T-helper 2 cell treated with Interferon-gamma antibody and Interleukin-4, amounts not matched to agents 100 ng/mL and 5 ng/mL, for 36 hours (primary cell): ENCODE data around the gene HMOX2. TPM values are rescaled to one million over a fixed set of nuclear protein-coding genes. Genes with fewer than 3 reads are reported as not detected.

Source experiments
- intact Hi-C: fragments of 100-400 bp; cut with micrococcal nuclease; formaldehyde crosslinking; loops from one replicate; pipeline ENCODE4 v1.15.1; 2023
- total RNA-seq: library from RNA; stranded (reverse); gene quantifications from 2 replicates; pipeline ENCODE4 v1.2.3, GENCODE V29; 2022

HMOX2 gene, protein sequence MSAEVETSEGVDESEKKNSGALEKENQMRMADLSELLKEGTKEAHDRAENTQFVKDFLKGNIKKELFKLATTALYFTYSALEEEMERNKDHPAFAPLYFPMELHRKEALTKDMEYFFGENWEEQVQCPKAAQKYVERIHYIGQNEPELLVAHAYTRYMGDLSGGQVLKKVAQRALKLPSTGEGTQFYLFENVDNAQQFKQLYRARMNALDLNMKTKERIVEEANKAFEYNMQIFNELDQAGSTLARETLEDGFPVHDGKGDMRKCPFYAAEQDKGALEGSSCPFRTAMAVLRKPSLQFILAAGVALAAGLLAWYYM
- 77.5 and 79.6 TPM in 2 replicates for total RNA-seq

DNA sequence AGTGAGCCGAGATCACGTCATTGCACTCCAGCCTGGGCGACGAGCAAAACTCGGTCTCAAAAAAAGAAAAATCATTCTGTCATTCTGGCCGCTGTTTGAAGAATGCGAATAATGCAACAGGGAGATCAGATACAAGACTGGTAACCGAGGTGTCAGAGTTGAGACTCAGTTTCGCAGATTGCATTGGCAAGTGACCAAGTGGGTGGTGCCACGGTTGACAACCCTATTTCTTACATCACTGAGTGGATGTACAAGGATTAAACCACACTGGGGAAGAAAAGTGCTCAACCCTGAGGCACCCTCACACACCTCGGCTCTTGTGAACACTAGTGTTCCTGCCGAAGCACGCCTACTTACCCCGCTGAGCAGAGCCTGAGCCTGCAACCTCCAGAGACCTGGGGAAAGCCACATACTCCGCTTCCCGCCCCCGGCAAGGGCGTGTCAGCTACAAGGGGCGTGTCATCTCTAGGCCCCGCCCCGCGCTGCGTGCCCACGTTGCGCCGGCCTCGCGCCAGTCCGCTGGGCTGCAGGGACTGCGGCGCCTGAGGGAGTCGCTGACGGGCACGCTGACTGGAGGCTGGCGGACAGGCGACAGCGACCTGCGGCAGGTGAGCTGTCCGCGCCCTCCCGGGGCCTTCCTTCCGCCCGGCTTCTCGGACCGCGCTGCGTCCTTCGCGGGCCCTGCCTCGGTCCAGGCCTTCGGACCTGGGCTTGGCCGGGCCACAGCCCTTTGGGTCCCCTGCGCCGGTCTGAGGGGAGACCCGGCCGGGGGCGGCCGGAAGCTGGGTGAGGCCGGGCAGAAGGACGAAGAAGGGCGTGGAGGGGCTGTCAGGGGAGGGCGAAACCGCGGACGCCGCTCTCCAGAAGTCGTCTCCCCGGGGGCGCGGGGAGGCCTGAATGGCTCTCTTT is at the start of gene HMOX2:
TSS of gene HMOX2 (plus strand) at position 519 of the 909 bp plus-strand sequence. CDS start 29,127 bp downstream, outside the sequence.
- intact Hi-C loops, result loop anchor here (1.0 to 5.0 kb wide), 9 partner anchors 12 to 483 kb away; partner anchors contain the start of genes CDIP1, DNAJA3, MGRN1 and SEC14L5

DNA sequence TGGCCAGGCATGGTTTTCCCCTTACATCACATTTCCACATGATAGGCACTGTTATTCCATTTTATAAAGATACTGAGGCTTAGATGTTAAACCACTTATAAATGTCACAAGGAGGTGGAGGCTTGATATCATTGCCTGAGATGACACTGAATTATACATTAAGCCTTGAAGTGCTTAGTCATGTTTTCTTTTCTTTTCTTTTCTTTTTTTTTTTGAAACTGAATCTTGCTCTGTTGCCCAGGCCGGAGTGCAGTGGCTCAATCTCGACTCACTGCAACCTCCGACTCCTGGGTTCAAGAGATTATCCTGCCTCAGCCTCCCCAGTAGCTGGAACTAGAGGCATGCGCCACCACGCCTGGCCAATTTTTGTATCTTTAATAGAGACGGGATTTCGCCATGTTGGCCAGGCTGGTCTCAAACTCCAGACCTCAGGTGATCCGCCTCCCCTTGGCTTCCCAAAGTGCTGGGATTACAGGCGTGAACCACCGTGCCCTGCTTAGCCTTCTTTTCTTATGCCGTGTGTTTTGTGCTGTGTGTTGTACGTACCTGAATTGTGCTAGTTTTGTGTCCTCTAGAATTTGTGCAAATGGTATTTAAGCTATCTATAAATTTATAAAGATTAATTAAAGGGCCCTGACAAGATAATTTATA is 49.4 kb upstream of the HMOX2 start:
- intact Hi-C loops, result loop anchor here (10.0 kb wide), 1 partner anchor 528 kb away; the partner anchor contains the start of gene SEC14L5

DNA sequence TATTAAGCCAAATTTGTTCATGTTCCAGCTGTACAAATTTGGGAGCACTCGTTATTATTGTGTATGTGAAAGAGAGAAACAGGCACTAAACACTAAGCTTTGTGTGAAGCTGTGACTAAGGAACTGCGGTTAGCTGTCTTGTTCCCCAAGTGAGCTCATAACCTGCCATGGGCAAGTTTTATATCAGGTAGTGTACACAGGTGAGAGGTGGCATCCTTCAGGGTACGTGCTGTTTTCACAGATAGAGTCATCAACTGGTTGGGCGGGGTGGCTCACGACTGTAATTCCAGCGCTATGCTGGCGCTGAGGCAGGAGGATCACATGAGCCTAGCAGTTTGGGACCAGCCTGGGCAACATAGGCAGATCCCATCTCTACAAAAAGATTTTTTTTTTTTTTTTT is 47.7 kb upstream of the HMOX2 start:
- intact Hi-C loops, result loop anchor here (10.0 kb wide), 1 partner anchor 526 kb away; the partner anchor contains the start of gene SEC14L5

DNA sequence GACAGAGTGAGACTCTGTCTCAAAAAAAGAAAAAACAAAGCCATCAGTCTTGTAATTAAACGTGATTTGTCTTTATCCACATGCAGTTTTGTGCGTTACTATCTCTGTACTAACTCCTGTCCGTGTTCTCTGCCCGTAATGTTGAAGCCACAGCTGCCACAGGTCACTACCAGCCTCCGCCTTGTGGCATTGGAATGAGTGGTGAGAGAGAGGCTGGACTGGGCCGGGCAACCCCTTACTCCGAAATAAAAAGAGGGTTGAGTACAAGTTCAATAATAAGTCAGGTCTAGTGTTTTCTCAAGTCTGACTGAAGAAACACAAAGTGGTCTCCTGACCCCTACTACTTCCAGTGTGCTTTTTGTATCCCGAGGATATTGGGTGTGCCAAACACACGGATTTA is 45.2 kb upstream of the HMOX2 start:
- intact Hi-C loops, result no loop called here

DNA sequence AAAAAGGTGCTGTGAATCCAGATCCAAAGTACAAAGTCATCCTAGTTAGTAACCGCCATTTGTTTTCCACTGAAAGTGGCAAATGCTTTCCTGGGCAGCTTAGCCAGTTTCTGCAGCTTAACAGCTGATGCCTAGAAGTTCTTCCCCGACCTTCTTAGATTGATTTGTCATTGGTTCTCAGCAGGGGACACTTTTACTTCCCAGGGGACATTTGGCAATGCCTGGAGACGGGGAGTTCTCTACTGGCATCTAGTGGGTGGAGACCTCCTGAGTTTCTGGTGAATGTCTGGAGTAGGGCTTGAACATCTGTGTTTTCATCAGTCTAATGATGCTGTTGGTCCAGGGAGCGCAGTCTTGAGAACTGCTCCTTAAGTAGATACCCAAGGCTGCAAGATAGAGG is 43.0 kb upstream of the HMOX2 start:
- intact Hi-C loops, result no loop called here

DNA sequence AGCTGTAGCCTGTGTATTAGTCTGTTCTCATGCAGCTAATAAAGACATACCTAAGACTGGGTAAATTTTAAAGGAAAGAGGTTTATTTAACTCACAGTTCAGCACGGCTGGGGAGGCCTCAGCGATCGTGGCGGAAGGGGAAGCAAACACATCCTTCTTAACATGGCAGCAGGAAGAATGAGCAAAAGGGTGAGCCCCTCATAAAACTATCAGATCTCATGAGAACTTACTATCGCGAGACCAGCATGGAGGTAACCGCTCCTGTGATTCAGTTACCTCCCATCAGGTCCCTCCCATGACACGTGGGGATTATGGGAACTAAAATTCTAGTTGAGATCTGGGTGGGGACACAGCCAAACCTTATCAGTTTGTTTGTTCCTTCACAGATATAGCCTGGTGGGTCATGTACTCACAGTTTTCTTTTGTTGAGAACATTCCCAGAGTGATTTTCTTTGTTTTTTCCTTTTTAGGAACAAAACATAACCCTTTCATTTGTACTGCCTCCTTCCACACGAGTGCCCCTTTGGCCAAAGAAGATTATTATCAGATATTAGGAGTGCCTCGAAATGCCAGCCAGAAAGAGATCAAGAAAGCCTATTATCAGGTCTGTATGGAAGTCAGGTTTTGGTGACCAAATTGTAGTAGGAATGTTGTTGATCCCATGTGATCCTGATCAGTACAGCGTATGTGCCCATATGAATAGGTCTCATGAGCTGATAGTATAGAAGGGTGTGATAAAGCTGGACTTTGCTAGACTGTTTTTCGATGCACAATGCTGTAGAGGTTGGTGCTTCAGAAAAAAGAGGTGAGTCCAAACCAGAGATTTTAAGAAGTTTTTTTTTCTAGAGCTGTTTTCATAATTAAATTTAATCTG is 42.0 kb upstream of the HMOX2 start:
- intact Hi-C loops, result no loop called here

DNA sequence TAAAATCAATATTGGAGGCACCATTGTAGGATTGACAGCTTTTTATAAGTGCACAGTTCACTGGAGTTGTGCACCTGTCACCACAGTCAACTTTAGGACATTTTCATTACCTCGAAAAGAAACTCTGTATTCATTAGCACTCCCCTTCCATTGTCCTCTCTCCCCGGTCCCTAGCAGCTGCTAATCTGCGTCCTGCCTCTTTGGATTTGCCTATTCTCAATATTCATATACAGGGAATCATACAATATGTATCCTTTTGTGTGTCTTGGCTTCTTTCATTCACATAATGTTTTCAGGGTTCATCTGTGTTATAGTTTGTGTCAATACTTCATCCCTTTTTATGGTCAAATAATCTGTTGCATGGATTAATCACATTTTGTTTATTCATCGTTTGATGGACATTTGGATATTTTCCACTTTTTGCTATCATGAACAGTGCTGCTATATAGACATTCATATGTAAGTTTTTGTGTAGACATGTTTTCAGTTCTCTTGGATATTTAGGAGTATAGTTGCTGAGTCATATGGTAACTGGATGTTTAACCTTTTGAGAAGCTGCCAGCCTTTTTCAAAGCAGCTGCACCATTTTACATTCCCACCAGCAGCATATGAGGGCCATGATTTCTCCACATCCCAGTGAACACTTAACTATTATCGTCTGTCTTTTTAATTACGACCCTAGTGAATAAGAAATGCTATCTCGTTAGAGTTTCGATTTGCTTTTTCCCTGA is 40.7 kb upstream of the HMOX2 start:
- intact Hi-C loops, result no loop called here

DNA sequence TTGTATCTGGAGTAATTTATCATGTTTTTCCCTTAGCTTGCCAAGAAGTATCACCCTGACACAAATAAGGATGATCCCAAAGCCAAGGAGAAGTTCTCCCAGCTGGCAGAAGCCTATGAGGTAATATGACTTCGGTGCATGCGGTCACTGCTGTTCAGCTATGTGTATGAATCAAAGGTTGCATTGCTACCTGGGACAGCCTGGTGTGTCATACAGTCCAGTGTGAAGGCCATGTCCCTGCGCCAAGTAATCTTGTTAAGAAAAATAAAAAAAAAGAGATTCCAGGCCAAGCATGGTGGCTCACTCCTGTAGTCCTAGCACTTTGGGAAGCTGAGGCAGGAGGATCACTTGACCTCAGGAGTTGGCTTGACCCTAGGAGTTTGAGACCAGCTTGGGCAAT is 38.8 kb upstream of the HMOX2 start:
- intact Hi-C loops, result no loop called here

DNA sequence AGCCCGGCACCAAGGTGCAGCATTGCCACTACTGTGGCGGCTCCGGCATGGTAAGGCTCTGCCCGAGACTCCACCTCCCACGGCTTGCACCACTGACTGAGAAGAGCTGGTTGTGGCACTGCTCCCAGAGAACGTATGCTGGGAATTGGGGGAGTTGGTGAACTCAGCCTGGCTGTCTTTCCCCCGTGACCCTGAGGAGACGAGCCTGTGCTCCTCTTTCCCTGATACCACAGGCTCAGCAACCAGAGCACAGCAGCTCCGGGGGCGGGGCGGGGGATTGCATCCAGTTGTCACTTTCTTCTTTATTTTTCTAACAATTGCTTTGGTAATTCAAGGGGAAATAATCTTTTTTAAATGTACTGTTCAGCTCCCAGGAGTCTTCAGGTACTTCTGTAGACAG is 33.8 kb upstream of the HMOX2 start:
- intact Hi-C loops, result no loop called here

DNA sequence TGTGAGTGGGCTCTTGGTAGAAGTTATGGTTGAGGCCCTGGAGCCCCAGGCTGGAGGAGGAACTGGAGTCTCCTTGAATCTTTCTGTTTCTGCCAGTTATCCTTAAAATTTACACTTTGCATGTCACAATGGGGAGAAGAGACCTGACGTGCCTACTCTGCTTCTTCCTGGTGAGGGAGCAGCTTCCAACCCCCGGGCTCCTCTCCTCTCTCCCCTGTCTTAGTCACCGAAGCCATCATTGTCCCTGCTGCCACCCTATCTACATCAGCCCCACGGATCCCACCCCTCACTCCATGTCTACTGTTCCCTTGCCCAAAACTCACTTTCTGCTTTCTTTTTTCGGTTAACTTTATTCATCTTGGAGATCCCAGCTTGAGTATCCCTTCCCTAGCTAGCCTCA is 32.9 kb upstream of the HMOX2 start:
- intact Hi-C loops, result no loop called here

DNA sequence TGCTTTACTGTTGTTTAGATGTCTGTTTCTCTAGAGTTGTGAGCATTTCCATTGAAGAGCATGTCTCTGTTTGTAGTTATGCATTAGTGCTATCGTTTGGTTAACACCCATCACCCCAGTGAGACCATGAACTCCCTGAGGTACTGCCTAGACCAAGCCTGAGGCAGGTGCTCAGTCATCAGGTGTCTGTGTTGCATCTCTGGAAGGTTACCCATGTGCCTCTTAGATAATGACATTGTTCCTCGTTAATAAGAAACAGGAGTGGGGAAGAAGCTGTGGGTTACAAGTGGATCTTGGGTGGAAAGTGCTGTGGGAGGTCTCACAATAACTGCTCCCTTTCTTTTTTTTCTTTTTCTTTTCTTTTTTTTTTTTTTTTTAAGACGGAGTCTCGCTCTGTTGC is 32.2 kb upstream of the HMOX2 start:
- intact Hi-C loops, result no loop called here

DNA sequence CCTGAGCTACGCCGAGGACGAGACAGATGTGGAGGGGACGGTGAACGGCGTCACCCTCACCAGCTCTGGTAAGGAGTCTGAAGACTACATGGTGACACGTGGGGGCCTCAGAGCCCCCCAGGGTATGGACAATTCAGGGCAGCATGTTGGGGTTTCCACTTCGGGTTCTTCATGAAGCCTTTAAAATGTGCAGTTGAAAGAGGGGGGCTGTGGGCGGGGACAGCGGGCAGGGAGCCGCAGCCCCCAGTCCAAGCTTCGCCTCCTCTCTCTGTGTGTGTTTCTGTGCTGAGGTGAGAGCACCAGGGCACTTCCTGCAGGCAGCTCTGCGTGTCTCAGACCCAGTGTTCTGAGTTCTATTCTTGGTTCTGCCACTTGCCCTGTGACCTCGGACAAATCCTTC is 25.8 kb upstream of the HMOX2 start:
- intact Hi-C loops, result no loop called here

DNA sequence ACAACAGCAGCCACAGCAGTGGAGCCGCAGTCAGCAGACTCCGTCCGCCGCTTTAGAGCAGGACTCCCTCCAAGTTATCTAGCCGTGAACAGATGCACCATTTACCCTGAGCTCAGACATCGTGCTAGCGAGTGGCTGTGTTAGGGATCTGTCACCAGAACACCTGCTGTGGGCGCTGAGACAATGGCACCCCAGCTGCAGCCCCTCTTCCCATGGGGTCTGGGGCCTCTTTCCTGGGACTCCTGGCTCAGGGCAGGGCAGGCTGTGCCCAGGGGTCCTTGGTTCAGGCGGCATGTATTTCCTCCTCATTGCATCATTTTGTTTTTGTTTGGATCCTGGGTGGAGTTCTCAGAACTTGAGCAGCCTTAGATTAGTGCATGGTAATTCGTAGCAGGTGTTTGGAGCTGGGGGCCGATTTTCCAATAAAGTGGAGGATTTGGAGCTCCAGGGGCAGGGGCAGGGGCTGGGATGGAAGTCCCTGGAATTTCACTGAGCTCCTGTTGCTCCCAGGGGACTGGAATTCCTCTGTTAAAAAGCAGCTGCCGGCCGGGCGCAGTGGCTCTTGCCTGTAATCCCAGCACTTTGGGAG is 25.2 kb upstream of the HMOX2 start:
- intact Hi-C loops, result no loop called here

DNA sequence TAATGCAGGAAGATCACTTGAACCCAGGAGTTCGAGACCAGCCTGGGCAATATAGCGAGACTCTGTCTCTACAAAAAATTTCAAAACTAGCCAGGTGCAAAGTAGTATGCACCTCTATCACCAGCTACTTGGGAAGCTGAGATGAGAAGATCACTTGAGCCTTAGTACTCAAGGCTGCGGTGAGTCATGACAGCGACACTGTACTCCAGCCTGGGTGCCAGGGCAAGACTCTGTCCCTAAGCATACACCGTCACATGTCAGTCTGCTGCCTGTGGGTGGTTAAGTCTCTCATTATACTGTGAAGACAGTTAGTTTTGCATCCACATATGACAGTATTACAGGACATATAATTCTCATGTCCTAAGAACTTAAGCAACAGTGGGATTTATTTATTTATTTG is 23.5 kb upstream of the HMOX2 start:
- intact Hi-C loops, result no loop called here

DNA sequence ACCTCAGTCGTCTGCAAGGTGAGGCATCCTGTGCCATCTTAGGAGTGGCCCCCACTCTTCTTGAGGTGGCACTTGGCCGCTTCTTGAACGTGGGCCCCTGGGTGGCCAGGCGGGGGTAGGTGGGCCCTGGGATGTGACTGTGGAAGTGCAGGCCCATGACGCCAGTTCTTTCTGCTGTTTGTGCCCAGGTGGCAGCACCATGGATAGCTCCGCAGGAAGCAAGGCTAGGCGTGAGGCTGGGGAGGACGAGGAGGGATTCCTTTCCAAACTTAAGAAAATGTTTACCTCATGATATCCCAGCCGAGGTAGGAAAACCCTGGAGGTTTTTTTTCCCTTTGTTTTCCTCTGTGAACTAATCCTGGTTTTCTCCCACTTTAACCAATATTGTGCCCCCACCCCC is 21.6 kb upstream of the HMOX2 start:
- intact Hi-C loops, result no loop called here

DNA sequence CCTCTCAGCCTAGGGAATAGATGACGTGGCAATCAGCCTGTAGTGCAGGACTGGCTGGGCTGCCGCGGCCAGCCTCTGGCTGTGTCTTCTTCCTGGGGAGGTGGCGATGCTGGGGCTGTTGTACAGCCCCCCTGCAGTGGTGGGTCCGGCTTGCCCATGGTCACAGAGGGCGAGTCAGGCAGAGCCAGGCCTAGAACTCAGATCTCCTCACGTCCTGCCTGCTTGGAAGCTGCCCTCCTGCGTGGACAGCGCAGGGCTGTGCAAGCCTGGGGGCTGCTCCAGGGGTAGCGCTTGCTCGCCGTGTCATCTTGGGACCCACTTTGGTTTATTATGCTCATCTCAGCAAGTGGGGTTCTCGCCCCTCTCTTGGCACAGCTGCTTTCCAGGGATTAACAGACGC is 21.1 kb upstream of the HMOX2 start:
- intact Hi-C loops, result no loop called here

DNA sequence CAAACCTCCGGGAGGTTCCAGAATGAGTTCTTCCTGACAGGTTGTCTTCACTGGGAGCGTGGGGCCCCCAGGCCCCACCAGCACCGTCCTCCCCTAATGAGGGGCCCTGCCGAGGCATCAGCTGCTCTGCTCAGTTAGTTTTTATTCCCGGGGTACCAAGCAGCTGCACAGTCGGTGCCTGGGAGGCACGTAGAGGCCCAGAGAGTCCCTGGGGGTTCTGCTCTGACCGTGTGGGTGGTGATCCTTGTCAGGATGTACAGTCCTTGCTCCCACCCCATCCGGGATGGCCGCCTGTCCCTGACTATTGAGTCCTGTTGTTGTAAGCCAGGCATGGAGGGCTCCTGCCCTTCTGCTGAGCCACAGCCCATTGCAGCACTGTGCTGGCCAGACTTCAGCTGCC is 20.2 kb upstream of the HMOX2 start:
- intact Hi-C loops, result no loop called here

DNA sequence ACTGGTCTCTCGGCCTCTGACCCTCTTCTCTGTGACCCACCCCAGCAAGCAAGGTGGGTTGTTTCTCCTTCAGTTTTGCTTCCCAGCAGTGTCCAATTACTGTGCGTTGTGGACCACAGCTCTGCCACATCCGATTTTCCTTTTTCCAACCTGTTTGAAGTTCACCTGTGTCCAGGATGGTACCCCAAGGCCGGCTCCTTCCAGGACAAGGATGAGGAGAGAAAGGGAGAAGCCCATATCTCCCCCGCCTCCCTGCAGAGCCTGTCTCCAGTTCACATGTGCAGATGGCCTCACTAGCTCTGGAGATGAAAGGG is 15.3 kb upstream of the HMOX2 start:
- intact Hi-C loops, result no loop called here

DNA sequence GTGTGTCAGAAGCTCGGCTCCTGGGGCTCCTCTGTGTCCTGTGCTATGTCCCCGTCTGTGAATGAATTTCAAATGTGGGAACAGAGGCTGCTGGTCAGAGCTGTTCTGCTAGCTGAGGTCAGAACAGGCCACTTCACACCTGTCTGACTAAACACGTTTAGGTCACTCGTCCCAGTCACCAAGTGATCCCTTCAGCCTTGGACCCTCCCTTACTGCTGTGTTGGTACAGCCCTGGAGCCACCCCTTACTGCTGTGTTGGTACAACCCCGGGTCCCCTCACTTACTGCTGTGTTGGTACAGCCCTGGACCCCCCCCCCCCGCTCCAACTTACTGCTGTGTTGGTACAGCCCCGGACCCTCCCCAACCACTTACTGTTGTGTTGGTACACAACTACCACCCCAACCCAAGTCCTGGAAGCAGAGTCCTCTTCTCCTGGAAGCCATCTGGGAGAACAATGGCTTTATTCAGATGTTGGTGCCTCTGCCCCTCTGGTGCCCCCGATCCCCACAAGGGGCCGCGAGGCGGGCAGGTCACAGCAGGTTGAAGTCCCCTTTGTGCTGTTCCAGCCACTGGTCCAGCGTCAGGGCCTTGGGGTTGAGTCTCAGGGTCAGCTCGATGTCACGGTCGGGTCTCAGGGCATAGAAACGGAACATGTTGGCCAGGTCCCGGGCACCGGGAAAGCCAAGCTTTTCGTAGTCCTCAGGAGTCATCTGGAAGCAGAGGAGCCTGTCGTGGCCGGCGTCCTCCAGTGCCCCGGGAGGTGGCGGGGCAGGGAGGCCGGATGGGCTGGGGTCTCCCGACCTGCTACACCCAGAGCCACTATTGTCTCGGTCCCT is 14.7 kb upstream of the HMOX2 start:
- intact Hi-C loops, result no loop called here
